Brain microvascular endothelial cell (primary cell): ENCODE measurements around the gene TPRG1.

Experiments used
- DNase-seq: peaks from one replicate; pipeline ENCODE4 v3.0.0-alpha.2; 2020
- H3K27ac ChIP-seq: fragments of 250-450 bp; sonication (Bioruptor Pico); 2 replicates; pipeline ENCODE4 v1.5.1; 2020; ENCODE audit warnings: mild to moderate bottlenecking, moderate library complexity
- H3K27me3 ChIP-seq: fragments of 250-450 bp; sonication (Bioruptor Pico); replicated peaks from 2 replicates; pipeline ENCODE4 v1.5.1; 2020; ENCODE audit warnings: mild to moderate bottlenecking
- H3K36me3 ChIP-seq: fragments of 250-450 bp; sonication (Bioruptor Pico); replicated peaks from 2 replicates; pipeline ENCODE4 v1.5.1; 2020; ENCODE audit warnings: mild to moderate bottlenecking
- H3K4me3 ChIP-seq: 2 replicates; pipeline ENCODE4 v1.5.1; 2011; ENCODE audit warnings: low read depth, mild to moderate bottlenecking, control low read depth, low read length, moderate library complexity
- CTCF ChIP-seq: IDR thresholded peaks from 2 replicates; pipeline ENCODE4 v1.5.1; 2011; ENCODE audit warnings: low read depth, mild to moderate bottlenecking, moderate library complexity, low read length, control low read depth, inconsistent platforms; ENCODE audit errors: missing control alignments
- in situ Hi-C: cut with HindIII; loops from 2 replicates; pipeline ENCODE4 v1.10.0; 2017; ENCODE audit warnings: low sequenced_read_pairs, low pct_ligation_motif_present

Gene TPRG1

GRCh38 chr3:189202583-189202982 is 30.8 kb downstream of the TPRG1 start:
- no peak for DNase-seq
- no peak for TF ChIP-seq CTCF
- H3K27me3 ChIP-seq: no peaks in the 10 kb centered on the region
- no peak overlapping the region for H3K27ac ChIP-seq
- in situ Hi-C loops: no loop called here
- H3K36me3 ChIP-seq: no peaks in the 10 kb centered on the region
- H3K4me3 ChIP-seq: no peak overlapping the region

DNA sequence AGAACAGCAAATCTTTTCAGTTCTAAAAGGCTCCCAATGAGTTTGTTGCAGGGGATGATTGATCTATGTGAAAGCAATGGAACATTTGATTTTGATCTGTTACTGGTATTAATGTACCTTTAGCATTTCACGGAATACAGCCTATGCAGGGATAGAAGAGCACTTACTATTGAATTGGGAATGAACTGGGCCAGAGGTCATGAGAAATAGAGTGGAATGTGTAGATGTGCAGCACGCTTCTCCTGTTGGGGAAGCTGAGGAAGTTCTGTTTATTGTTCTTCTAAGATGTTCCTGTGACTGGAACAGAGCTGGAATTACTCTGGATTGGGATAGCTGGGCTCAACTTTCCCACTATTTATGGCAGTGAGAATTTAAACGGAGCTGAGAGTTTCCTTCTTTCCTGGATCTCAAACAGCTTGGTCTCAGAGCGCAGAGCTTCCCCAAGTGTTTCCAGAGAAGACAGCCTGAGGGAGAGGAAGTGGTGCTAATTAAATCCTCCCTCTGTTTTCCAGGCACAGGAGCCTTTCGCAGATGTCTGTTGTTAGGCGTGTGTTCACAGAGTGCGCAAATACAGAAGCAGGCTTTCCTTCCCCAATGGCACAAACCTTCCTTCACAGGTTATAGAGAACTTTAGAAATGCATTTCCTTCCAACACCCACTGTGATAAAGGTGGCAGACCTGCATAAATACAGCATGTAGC is 32.5 kb downstream of the TPRG1 start:
- Histone ChIP-seq H3K27me3 (no peaks in the 10 kb centered on the region), H3K36me3 (no peaks in the 10 kb centered on the region), H3K27ac (no peak overlapping the region), H3K4me3 (no peak overlapping the region)
- in situ Hi-C loops: no loop called here
- no peak for DNase-seq
- TF ChIP-seq CTCF: no peak

- H3K4me3 ChIP-seq: no peak overlapping the region
- H3K27me3 ChIP-seq: no peaks in the 10 kb centered on the region
- TF ChIP-seq CTCF: no peak
- DNase-seq: no peak
- H3K27ac ChIP-seq: no peak overlapping the region
- H3K36me3 ChIP-seq: no peaks in the 10 kb centered on the region
- in situ Hi-C loops: no loop called here
Observed at GRCh38 chr3:189204937-189205336, 33.2 kb downstream of the TPRG1 start.

- in situ Hi-C loops: no loop called here
- TF ChIP-seq CTCF: no peak
Observed at GRCh38 chr3:189210251-189210770, 38.5 kb downstream of the TPRG1 start.

DNA sequence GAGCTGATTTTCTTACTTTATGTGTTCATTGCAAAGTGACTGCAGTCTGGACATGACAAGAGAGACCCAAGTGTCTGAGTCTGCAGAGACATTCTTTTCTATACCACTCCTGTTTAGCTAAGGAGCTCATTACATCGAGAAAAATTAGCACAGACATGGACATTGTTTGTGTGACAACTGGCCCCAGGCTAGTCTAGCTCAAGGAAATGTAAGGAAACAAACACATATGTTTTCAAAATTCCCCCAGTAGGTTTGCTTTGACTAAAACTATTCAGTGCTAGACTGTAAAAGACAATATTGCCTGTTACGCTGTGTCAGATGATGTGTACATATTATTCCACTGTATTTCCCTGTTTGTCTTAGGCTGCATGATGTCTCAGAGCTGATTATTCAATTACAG is 40.9 kb downstream of the TPRG1 start:
- in situ Hi-C loops: no loop called here
- no peak overlapping the region for H3K27ac ChIP-seq
- H3K36me3 ChIP-seq: no peaks in the 10 kb centered on the region
- no peak for TF ChIP-seq CTCF
- H3K27me3 ChIP-seq: no peaks in the 10 kb centered on the region
- no peak for DNase-seq
- H3K4me3 ChIP-seq: no peak overlapping the region

More at GRCh38 chr3:189210251-189210770, 38.5 kb downstream of the TPRG1 start:
- Histone ChIP-seq H3K4me3 (no peak overlapping the region), H3K27me3 (no peaks in the 10 kb centered on the region), H3K27ac (no peak overlapping the region), H3K36me3 (no peaks in the 10 kb centered on the region)
- DNase-seq: no peak

- in situ Hi-C loops: no loop called here
- no peaks in the 10 kb centered on the region for H3K36me3 ChIP-seq
- no peak overlapping the region for H3K27ac ChIP-seq
- no peak overlapping the region for H3K4me3 ChIP-seq
- H3K27me3 ChIP-seq: no peaks in the 10 kb centered on the region
- no peak for DNase-seq
- TF ChIP-seq CTCF: no peak
Observed at GRCh38 chr3:189214651-189215050, 42.9 kb downstream of the TPRG1 start.
